C4-2B (cell line): ENCODE results near the gene GABBR1.

ENCODE experiments used
- CTCF ChIP-seq: fragments of 450-650 bp; conservative IDR thresholded peaks from 2 replicates; pipeline ENCODE4 v1.5.1; 2017; ENCODE audit warnings: mild to moderate bottlenecking
- ZFX ChIP-seq: fragments of 450-650 bp; IDR thresholded peaks from 2 replicates; pipeline ENCODE4 v1.6.1; 2017

GRCh38 chr6:29632789-29633533 is at the start of gene GABBR1:
- TF ChIP-seq CTCF (no peak), ZFX (no peak)
